ENCODE data around the gene MAMDC2.
"Not testable (repeated sequence)": the region's sequence is repeated elsewhere in the genome, so short reads cannot be mapped to it uniquely, and the experiment has no call there.

Gene MAMDC2

DNA sequence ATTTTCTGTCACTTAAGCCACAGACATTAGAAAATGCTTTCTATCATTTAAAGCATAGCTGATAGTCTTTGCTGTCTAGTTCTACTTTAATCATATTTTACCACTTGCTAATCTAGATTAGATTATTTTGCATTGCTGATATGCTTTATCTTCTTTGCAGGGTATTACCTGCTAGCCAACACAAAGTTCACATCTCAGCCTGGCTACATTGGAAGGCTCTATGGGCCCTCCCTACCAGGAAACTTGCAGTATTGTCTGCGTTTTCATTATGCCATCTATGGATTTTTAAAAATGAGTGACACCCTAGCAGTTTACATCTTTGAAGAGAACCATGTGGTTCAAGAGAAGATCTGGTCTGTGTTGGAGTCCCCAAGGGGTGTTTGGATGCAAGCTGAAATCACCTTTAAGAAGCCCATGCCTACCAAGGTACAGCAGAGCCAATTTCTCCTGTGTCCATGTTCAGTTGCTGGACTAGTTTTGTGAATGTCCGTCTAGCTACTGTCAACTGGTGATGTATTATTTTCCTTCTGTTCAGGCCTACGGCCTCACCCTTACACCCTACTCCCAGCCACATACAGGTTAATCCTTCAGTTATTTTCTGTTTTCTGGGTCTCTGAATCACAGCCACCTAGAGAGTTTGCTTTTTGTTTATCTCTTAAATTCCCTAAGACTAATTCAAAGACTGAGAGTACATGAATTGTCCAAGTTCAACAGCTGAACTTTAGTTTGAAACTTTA is 99.9 kb downstream of the MAMDC2 start:
- no peak for DNase-seq

- no peak for DNase-seq
Observed at GRCh38 chr9:70144131-70144503, 100.5 kb downstream of the MAMDC2 start.

GRCh38 chr9:70145981-70146380 is 102.3 kb downstream of the MAMDC2 start:
- no peak for DNase-seq

- no peak for DNase-seq
Observed at GRCh38 chr9:70147196-70147595, 103.5 kb downstream of the MAMDC2 start.

DNA sequence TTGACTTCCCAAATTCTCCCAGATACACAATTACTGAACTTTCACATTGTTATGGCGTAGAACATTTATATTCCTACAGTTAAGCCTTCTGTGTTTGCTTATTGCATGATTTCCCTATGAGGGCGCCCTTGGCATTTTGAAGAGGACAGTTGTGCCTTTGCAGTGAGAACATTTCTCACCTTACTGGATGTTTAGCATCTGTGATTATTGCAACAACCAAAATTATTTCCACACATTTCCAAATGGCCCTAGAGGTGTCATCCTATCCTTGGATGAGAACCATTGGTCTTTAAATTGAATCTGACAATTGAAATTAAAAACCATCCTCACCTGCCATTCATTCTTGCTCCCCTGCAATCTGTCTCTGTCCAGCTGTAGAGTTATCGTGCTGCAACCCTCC is 104.0 kb downstream of the MAMDC2 start:
- DNase-seq, result no peak

DNA sequence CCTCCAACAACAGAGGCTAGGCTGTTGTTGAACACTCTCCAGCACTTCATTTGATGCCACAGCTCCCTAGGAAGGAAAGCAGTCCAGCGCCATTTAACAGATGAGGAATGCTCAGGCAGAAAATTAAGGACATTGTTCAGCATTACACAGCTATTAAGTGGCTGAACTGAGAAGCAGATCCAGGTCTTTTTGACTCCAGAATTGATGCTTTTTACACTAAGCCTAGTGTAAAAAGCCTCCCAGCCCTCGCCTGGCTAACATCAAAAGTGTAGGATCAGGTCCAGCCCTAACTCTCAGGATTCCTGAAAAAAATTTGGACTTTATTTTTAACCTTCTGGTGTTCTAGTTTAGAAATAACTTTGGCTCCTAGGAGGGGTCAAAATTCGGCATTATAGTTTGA is 108.7 kb downstream of the MAMDC2 start:
- DNase-seq, result no peak

- DNase-seq, result no peak
Observed at GRCh38 chr9:70156729-70157128, 113.1 kb downstream of the MAMDC2 start.

DNA sequence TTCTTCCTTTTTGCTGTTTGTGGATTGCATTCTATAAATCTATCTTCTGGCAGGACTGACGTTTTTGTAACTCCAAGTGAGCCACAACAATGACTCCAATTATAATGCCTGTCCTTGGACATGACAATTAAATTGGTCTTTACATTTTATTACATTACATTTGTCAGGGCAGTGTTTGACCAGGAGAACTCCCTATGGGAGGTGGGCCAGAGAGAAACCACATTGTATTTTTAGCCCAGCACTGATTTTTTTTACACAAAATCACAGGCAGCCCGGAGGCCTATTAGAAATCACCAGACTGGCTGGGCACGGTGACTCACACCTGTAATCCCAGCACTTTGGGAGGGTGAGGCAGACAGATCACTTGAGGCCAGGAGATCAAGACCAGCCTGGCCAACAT is 116.0 kb downstream of the MAMDC2 start:
- no peak for DNase-seq

- peak; percentile 56 for DNase-seq
Observed at GRCh38 chr9:70160686-70161600, 117.3 kb downstream of the MAMDC2 start.

GRCh38 chr9:70165006-70165602 is 121.5 kb downstream of the MAMDC2 start:
- DNase-seq, result no peak

- DNase-seq, result no peak
Observed at GRCh38 chr9:70168521-70168920, 124.9 kb downstream of the MAMDC2 start.

GRCh38 chr9:70169222-70169621 is 125.6 kb downstream of the MAMDC2 start:
- no peak for DNase-seq

DNA sequence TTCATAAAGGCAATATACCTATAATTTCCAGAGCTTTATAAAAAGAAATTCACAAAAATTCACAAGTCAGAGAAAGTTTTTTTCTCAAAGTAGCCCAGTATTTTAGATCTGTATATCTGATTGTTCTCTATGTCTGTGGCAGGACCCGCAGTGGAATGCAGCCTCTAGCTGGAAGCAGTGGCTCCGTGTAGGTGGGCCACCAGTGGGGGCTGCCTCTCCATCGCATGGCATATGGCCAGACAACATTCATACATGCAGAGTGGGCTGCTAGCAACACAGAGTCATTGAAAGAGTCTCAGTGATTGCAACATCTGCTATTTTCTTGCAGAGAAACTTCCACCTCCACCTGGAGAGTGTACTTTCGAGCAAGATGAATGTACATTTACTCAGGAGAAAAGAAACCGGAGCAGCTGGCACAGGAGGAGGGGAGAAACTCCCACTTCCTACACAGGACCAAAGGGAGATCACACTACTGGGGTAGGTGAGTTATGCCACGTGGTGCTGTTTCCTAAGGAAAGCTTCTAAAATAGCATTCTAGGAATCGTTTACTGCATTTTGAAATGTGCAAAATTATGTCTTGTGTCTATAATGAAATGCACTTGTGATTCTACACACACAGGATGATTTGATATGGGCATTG is 126.6 kb downstream of the MAMDC2 start:
- DNase-seq, result no peak

DNA sequence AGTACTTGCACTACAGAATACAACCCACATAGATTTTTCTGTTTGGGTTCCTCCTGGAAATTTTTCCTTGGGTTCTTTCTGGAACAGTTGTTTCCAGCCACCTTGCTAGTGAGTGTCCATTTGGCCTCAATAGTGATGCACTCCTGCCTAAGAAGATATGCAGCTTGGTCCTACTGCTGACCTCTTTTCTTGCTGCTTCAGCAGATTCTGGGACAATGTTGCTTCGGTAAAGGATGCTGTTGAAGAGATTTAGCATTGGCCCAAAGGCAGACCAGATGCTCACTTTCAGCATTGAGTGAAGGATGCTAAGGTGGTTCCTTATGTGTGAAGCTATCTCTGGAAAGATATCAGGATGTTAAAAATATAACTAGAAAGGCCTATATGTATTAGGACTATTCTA is 128.9 kb downstream of the MAMDC2 start:
- DNase-seq, result no peak

GRCh38 chr9:70177121-70177520 is 133.5 kb downstream of the MAMDC2 start:
- no peak for DNase-seq

- no peak for DNase-seq
Observed at GRCh38 chr9:70192707-70193106, 149.1 kb downstream of the MAMDC2 start.

- DNase-seq, result no peak
Observed at GRCh38 chr9:70195456-70195855, 151.8 kb downstream of the MAMDC2 start.

DNA sequence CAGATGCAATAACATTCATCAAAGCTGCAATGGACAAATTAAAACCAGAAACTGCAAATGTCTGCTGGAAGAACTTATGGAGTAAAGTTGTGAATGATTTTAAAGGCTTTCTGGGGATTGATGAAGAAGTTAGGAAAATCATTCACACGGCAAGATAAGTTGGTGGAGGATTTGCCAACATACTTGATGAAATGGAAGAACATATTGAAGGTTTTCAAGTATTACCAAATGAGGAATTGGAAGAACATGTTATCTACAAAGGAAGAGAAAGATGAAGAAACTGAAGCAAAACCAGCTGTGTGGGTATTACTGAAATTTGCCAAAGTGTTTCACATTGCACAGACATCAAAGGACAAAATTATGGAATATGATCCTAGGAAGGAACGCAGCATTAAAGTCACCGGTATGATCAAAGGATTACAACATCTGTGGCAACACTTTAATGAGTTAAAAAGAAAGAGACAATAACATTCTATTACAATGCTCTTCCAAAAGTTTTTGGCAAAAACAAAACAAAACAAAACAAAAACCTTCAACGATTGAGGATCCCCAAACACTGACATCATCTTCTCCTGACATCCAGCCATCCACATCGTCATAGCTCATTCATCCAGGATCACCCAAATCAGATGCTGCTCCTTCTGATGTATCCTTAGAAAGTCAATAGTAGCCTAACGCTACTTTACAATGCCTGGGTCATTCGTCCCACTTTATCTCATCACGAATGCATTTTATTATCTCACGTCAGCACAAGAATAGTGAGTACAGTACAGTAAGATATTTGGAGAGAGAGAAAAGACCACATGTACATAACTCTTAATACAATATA is 153.8 kb downstream of the MAMDC2 start:
- no peak for DNase-seq

DNA sequence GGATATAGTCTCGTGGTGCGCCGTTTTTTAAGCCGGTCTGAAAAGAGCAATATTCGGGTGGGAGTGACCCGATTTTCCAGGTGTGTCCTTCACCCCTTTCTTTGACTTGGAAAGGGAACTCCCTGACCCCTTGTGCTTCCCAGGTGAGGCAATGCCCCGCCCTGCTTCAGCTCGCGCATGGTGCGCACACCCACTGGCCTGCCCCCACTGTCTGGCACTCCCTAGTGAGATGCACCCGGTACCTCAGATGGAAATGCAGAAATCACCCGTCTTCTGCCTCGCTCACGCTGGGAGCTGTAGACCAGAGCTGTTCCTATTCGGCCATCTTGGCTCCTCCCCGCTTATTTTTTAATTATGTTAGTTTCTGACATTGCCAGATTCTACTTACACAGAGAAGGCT is 161.1 kb downstream of the MAMDC2 start:
- not testable (repeated sequence) for DNase-seq

DNA sequence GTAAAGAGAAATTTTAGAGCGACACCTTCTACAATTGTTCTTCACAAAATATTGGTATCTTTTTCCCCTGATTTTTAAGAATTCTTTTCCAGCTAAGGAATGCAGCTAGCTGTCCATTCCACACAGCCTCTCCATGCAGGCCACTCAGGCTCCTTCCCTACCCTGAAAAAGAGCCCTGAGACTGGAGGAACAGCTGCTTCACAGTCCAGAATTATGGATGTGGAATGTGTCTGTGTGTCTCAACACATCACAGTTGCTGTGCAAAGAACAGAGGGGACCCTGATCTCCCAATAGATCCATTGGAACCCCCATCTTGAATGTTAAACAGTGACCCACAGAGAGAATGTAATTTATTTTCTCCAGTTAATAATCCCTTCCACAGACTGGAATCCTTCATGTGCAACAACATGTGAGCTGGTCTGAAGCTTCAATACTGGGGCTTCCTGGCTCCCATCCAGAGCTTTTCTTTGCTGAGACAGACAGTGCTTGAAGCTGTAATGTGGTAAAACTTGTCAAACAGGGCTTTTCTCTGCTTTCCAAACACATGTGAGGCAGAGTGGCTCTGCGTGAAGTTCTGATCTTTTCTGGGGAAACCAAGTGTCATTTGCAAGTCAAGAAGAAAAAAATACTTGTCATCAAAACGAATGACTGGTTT is 161.8 kb downstream of the MAMDC2 start:
- no peak for DNase-seq

DNA sequence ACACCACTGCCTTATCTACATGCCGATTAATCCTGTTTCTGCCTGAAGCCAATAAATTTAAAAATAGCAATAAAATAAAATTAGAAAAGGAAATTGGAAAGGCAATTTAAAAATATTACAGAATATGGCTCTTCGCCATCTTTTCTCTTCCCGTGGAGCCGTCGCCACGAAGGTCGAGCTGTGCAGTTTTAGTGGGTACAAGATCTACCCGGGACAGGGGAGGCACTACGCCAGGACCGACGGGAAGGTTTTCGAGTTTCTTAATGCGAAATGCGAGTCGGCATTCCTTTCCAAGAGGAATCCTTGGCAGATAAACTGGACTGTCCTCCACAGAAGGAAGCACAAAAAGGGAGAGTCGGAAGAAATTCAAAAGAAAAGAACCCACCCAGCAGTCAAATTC is 173.4 kb downstream of the MAMDC2 start:
- no peak for DNase-seq

DNA sequence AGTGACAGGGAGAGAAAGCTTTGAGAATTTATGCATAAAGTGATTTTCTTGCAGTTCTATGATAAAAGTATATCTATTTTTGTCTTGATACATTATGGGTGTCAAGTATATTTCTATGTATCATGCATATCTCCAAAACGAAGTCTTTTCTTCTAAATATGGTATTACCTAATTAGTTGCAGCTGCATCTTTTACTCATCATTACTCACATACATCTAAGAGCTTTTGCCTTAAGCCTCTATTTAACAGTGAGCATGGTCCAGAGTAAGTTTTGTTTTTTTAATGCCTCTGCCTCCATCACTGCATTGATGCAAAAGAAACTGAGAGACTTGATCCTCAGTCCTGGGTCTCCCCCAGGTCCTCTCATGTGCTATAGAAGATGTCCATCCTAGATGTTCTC is 175.1 kb downstream of the MAMDC2 start:
- DNase-seq, result no peak

Data from right hindlimb (tissue), 1 donor.